AG04449 (cell line): ENCODE data around the gene SLC4A9.

ENCODE experiments used
- CTCF ChIA-PET: fragments of 350-600 bp; formaldehyde crosslinking; extraction: SDS; loops from one replicate; lab custom pipeline; 2021; ENCODE audit warnings: antibody characterized with exemption; lab: Yijun Ruan, JAX
- POLR2A ChIA-PET: fragments of 400-600, 350-600 bp; formaldehyde crosslinking; extraction: SDS; loops from one replicate; lab custom pipeline; 2020; ENCODE audit warnings: antibody characterized with exemption, inconsistent platforms; lab: Yijun Ruan, JAX
- DNase-seq: peaks from one replicate; pipeline ENCODE4 v3.0.0-alpha.2; 2010; ENCODE audit warnings: low read depth, low spot score
- H3K4me3 ChIP-seq: 2 replicates; pipeline ENCODE4 v1.5.1; 2011; ENCODE audit warnings: low read depth, mild to moderate bottlenecking, control low read depth, low read length
- CTCF ChIP-seq: IDR thresholded peaks from one replicate; pipeline ENCODE4 v1.5.1; 2011; ENCODE audit warnings: mild to moderate bottlenecking, moderate library complexity, low read length, control low read depth, inconsistent platforms; ENCODE audit not compliant: insufficient read depth; ENCODE audit errors: missing control alignments

Gene SLC4A9, protein sequence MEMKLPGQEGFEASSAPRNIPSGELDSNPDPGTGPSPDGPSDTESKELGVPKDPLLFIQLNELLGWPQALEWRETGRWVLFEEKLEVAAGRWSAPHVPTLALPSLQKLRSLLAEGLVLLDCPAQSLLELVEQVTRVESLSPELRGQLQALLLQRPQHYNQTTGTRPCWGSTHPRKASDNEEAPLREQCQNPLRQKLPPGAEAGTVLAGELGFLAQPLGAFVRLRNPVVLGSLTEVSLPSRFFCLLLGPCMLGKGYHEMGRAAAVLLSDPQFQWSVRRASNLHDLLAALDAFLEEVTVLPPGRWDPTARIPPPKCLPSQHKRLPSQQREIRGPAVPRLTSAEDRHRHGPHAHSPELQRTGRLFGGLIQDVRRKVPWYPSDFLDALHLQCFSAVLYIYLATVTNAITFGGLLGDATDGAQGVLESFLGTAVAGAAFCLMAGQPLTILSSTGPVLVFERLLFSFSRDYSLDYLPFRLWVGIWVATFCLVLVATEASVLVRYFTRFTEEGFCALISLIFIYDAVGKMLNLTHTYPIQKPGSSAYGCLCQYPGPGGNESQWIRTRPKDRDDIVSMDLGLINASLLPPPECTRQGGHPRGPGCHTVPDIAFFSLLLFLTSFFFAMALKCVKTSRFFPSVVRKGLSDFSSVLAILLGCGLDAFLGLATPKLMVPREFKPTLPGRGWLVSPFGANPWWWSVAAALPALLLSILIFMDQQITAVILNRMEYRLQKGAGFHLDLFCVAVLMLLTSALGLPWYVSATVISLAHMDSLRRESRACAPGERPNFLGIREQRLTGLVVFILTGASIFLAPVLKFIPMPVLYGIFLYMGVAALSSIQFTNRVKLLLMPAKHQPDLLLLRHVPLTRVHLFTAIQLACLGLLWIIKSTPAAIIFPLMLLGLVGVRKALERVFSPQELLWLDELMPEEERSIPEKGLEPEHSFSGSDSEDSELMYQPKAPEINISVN

GRCh38 chr5:140360101-140360500 lies at the start of gene SLC4A9:
Gene SLC4A9, plus strand, starts transcription at chr5:140360194. Its CDS starts 43 bp downstream, at chr5:140360237.
- CTCF ChIA-PET, result interaction anchor here (0.6 to 12.9 kb wide), 17 partner anchors 11 to 360 kb away, joined by 3 to 542 read pairs (median 4); partner anchors contain the start of genes HBEGF and PFDN1
- POLR2A ChIA-PET, result no interaction called here

GRCh38 chr5:140310434-140310833 lies 49.6 kb upstream of the SLC4A9 start:
- CTCF ChIA-PET, result interaction anchor here (0.9 to 3.6 kb wide), 4 partner anchors 13 to 70 kb away, joined by 3 to 22 read pairs (median 8); partner anchors contain the start of gene HBEGF
- TF ChIP-seq CTCF, result no peak
- DNase-seq, result no peak
- no peak overlapping the region for H3K4me3 ChIP-seq
- POLR2A ChIA-PET, result interaction anchor here (1.0 kb wide), 1 partner anchor 15 kb away, joined by 5 read pairs; no protein-coding TSS in a partner anchor

More at GRCh38 chr5:140360101-140360500, at the start of gene SLC4A9:
- H3K4me3 ChIP-seq, result no peak within 1 kb of the TSS
- DNase-seq, result no peak
- TF ChIP-seq CTCF, result no peak

DNA sequence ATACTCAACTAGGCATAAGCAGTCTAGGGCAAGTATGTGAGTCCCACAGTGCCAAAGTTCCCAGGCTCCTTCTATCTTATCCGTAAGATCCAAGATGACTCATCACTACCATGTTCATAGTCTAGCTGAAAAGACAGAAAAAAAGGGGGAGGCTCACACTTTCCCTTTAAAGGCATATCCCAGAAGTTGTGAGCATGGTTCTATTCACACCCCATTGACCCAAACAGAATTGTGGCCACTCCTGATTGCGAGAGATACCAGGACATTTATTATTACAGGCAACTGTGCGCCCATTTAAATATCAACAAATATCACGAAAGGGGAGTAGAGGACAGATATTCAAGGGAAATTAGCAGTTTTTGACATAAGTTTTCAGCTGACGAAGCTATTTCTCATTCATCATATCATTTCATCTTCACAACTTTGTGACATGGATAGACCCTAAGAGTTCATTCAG lies 49.0 kb upstream of the SLC4A9 start:
- H3K4me3 ChIP-seq, result no peak overlapping the region
- no peak for TF ChIP-seq CTCF
- ChIA-PET CTCF (interaction anchor here (0.7 to 3.6 kb wide), 5 partner anchors 12 to 71 kb away, joined by 3 to 22 read pairs (median 4); partner anchors contain the start of gene HBEGF), POLR2A (interaction anchor here (0.7 to 1.2 kb wide), 3 partner anchors 8 to 35 kb away, joined by 4 to 5 read pairs (median 5); partner anchors contain the start of genes HBEGF and PFDN1)
- peak; percentile 78 for DNase-seq

DNA sequence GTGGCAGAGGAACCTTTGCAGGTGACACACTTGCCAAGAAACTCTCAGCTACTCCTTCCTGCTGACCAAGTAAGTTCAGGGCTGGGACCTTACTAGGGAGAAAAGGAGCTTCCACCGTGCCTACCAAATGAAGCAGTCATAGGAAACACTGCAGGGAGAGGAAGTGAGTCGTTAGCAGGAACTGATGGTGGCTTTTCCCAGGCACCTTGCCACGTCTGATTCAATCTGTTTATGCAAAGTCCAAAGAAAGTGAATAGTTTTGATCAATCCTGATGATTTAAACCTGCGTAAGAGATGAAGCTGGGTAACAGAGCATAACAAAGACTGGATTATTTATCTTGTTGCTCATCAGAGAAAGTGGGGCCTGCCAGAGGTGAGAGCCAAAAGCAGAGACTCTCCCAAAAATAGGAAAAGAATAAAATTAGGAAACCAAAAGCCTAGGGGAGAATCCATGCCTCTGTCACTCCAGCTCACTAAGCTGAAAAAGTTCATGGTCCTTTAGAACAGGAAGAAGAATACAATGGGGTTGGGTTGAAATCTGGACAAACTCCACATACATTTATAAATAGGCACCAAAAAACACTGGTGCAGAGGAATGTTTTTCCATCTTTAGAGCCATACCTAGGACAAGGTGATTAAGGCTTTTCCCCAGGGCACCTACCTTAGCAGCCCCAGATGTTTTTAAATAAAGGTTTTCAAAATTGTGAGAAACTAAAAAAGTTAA lies 47.8 kb upstream of the SLC4A9 start:
- POLR2A ChIA-PET, result interaction anchor here (0.8 to 1.7 kb wide), 3 partner anchors 9 to 17 kb away, joined by 3 to 9 read pairs (median 5); partner anchors contain the start of gene PFDN1
- H3K4me3 ChIP-seq, result no peak overlapping the region
- no peak for TF ChIP-seq CTCF
- peak; percentile 68 for DNase-seq
- CTCF ChIA-PET, result interaction anchor here (0.8 to 3.6 kb wide), 5 partner anchors 9 to 72 kb away, joined by 3 to 22 read pairs (median 3); partner anchors contain the start of gene HBEGF

DNA sequence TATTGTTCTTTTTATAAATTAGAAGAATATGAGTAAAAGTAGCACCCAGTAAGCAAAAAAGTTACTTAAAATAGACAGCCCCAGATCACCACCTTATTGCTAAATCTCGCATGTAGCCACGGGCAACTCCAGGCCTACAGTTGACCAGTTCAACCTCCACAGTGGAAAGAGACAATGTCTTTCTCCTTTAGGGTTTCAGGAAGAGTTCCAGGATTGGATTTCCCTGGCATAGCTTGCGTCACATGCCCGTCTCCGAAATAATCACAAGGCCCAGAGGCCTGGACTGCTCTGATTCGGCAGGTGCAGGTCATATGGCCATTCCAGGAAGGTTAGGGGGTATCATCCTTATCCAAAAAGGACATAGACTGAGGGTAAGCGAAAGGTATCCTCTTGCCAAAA lies 47.2 kb upstream of the SLC4A9 start:
- no peak overlapping the region for H3K4me3 ChIP-seq
- DNase-seq, result no peak
- CTCF ChIA-PET, result interaction anchor here (0.8 to 3.6 kb wide), 7 partner anchors 8 to 73 kb away, joined by 3 to 22 read pairs (median 4); partner anchors contain the start of gene HBEGF
- TF ChIP-seq CTCF, result no peak
- POLR2A ChIA-PET, result interaction anchor here (1.7 kb wide), 1 partner anchor 10 kb away, joined by 9 read pairs; no protein-coding TSS in a partner anchor
